ENCODE measurements around the gene ATAD3A.

- TF ChIP-seq CTCF (IDR thresholded peaks at IDR 0.05) (no peak), POLR2A (IDR thresholded peaks at IDR 0.05) (no peak)
Measured at GRCh38 chr1:1567152-1567875, 55.4 kb downstream of the ATAD3A start.
